ENCODE results near the gene DDAH2. TPM values are rescaled to one million over a fixed set of nuclear protein-coding genes. Genes with fewer than 3 reads are reported as not detected.

Gene DDAH2
- total RNA-seq, 1 experiment from 2014 or later, result 68.2 TPM

DNA sequence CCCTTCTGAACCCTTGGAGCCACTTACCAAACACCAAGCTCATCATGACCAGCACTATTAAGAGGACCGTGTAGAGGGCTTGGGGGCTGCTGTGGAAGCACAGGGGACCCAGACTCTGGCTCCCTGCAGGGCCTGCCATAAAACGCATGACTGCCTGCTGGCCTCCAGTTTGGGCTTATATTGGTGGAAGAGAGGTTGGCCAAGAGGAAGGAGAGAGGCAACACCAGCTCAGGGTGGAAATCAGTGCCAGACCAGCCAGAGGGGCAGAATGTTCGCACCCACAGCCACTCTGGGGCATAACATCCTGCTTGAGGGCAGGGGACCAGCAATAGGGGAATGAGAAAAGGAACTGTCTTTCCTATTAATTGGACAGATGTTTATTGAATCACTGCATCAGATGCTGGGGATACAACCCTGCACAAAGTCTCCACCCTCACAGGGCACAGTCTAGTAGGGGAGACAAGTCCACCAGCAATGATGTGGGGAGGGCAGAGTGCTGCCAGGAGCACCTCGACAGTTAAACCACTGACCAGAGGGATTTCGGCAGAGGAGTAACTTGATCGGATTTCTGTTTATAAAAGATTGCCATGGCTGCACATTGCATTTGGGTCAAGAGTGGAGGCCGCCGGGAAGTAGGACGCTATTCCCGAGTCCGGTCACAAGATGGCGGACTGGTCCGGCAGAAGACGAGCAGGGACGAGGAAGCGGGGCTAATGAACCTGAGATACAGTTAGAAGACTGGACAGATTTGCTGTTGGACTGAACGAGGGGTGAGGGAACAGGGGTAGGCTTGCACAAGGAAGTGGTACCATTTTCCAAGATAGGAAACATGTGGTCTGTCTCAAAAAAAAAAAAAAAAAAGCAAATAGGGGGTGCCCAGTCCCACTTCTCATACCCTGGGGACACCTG, 48.6 kb downstream of the DDAH2 start, which contains the start of gene LY6G5C:
Gene LY6G5C (minus strand): TSS at position 842 of the 909 bp plus-strand sequence. CDS start 694 bp downstream, at position 148.
- peak; percentile 86 for DNase-seq (ENCODE audit: low spot score)
- intact Hi-C loops (cut with micrococcal nuclease; ENCODE audit: unreplicated experiment), result loop anchor here (2.0 to 10.0 kb wide), 2 partner anchors 150 to 274 kb away; partner anchors contain the start of genes NELFE and SKIC2
- no peaks in the 10 kb centered on the region for H3K4me1 ChIP-seq (ENCODE audit: insufficient read depth, low read length, poor library complexity, severe bottlenecking)
- H3K36me3 ChIP-seq (ENCODE audit: insufficient read depth, low read length, poor library complexity, severe bottlenecking), result no peaks in the 10 kb centered on the region
- ChIA-PET CTCF (interaction anchor here (0.6 kb wide), 2 partner anchors 119 to 774 kb away, joined by 3 to 4 read pairs; no protein-coding TSS in a partner anchor), POLR2A (ENCODE audit: low non-redundant PET) (interaction anchor here (0.7 to 1.0 kb wide), 2 partner anchors 23 to 134 kb away, joined by 3 read pairs; partner anchors contain the start of genes ABHD16A and ATP6V1G2)
- TSS peak; percentile 68 for BruUV-seq (replicated peaks)
- TF ChIP-seq, protein P1, sequence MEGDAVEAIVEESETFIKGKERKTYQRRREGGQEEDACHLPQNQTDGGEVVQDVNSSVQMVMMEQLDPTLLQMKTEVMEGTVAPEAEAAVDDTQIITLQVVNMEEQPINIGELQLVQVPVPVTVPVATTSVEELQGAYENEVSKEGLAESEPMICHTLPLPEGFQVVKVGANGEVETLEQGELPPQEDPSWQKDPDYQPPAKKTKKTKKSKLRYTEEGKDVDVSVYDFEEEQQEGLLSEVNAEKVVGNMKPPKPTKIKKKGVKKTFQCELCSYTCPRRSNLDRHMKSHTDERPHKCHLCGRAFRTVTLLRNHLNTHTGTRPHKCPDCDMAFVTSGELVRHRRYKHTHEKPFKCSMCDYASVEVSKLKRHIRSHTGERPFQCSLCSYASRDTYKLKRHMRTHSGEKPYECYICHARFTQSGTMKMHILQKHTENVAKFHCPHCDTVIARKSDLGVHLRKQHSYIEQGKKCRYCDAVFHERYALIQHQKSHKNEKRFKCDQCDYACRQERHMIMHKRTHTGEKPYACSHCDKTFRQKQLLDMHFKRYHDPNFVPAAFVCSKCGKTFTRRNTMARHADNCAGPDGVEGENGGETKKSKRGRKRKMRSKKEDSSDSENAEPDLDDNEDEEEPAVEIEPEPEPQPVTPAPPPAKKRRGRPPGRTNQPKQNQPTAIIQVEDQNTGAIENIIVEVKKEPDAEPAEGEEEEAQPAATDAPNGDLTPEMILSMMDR (conservative IDR thresholded peaks at IDR 0.05; ENCODE audit: low read depth, low read length), result peak; percentile 70
- TF ChIP-seq EZH2 (IDR thresholded peaks at IDR 0.05; ENCODE audit: borderline replicate concordance, low read depth, low read length, poor library complexity, severe bottlenecking), result no peak
- no peaks in the 10 kb centered on the region for H3K27me3 ChIP-seq (replicated peaks; ENCODE audit: insufficient read depth, low read depth, low read length, poor library complexity)
- H3K27ac ChIP-seq (ENCODE audit: low read depth, low read length, poor library complexity, severe bottlenecking), result peak within 1 kb of the TSS; percentile 68
- no peaks in the 10 kb centered on the region for H3K9me3 ChIP-seq (ENCODE audit: low read depth, low read length, poor library complexity, severe bottlenecking)
- H3K4me3 ChIP-seq (ENCODE audit: low read depth, low read length, poor library complexity, severe bottlenecking), result peak within 1 kb of the TSS; percentile 53

DNA sequence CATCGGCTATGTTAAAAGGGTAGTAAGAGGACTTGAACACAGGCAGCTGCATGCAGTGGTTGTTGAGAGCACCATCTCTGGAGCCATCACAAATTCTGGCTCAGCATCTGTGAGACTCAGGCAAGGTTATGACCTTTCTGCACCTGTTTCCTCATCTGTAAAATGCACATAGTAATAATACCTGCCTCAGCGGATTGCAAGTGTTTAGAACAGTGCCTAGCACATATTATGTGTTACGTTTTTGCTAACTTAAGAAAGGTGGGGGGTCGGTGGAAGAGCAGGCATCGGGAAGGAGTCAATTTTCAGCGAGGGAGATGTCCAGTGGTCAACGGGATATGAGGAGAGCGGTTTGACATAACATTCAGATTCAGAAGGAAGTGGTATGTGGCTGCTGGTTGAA, 51.1 kb downstream of the DDAH2 start:
- no peak for DNase-seq (ENCODE audit: low spot score)
- Histone ChIP-seq H3K4me3 (ENCODE audit: low read depth, low read length, poor library complexity, severe bottlenecking) (no peak overlapping the region), H3K9me3 (ENCODE audit: low read depth, low read length, poor library complexity, severe bottlenecking) (no peaks in the 10 kb centered on the region), H3K27ac (ENCODE audit: low read depth, low read length, poor library complexity, severe bottlenecking) (no peak overlapping the region), H3K4me1 (ENCODE audit: insufficient read depth, low read length, poor library complexity, severe bottlenecking) (no peaks in the 10 kb centered on the region), H3K27me3 (replicated peaks; ENCODE audit: insufficient read depth, low read depth, low read length, poor library complexity) (no peaks in the 10 kb centered on the region), H3K36me3 (ENCODE audit: insufficient read depth, low read length, poor library complexity, severe bottlenecking) (no peaks in the 10 kb centered on the region)
- TF ChIP-seq, protein P1 (conservative IDR thresholded peaks at IDR 0.05; ENCODE audit: low read depth, low read length), result no peak
- TF ChIP-seq EZH2 (IDR thresholded peaks at IDR 0.05; ENCODE audit: borderline replicate concordance, low read depth, low read length, poor library complexity, severe bottlenecking), result no peak
- CTCF ChIA-PET, result no interaction called here
- POLR2A ChIA-PET (ENCODE audit: low non-redundant PET), result no interaction called here
- intact Hi-C loops (cut with micrococcal nuclease; ENCODE audit: unreplicated experiment), result no loop called here
- no TSS peak for BruUV-seq (replicated peaks)

Small RNA genes lying within 50 kb of the gene (microRNA-seq; reads per million reads assigned to microRNA genes)
- gene MIR4646, result not detected

Other genes with a start within 250 kb of the DDAH2 start
- 11.1 and 12.7 TPM in 2 replicates for gene MICB, start 231.2 kb downstream of the DDAH2 start, total RNA-seq (2021)
- gene MCCD1, start 200.3 kb downstream of the DDAH2 start, total RNA-seq (2021), result not detected in 2 replicates
- 558 and 594 TPM in 2 replicates for gene DDX39B, start 187.3 kb downstream of the DDAH2 start, total RNA-seq (2021)
- gene ATP6V1G2, start 182.7 kb downstream of the DDAH2 start, total RNA-seq (2021), result 2.5 and 3.1 TPM in 2 replicates
- 15.7 and 17.2 TPM in 2 replicates for gene NFKBIL1, start 181.7 kb downstream of the DDAH2 start, total RNA-seq (2021)
- gene LTA, start 157.0 kb downstream of the DDAH2 start, total RNA-seq (2021), result not detected in 2 replicates
- gene TNF, start 153.7 kb downstream of the DDAH2 start, total RNA-seq (2021), result 0.17 and 0.42 TPM in 2 replicates
- not detected in 2 replicates for gene LTB, start 146.9 kb downstream of the DDAH2 start, total RNA-seq (2021)
- not detected in 2 replicates for gene LST1, start 143.0 kb downstream of the DDAH2 start, total RNA-seq (2021)
- not detected in 2 replicates for gene NCR3, start 136.3 kb downstream of the DDAH2 start, total RNA-seq (2021)
- 0.64 and 0.68 TPM in 2 replicates for gene AIF1, start 114.1 kb downstream of the DDAH2 start, total RNA-seq (2021)
- gene PRRC2A, start 108.6 kb downstream of the DDAH2 start, total RNA-seq (2021), result 289 and 313 TPM in 2 replicates
- gene BAG6, start 76.6 kb downstream of the DDAH2 start, total RNA-seq (2021), result 391 and 393 TPM in 2 replicates
- gene APOM, start 73.4 kb downstream of the DDAH2 start, total RNA-seq (2021), result 2.5 and 4.8 TPM in 2 replicates
- 20.1 and 21.3 TPM in 2 replicates for gene C6orf47, start 68.5 kb downstream of the DDAH2 start, total RNA-seq (2021)
- gene GPANK1, start 64.3 kb downstream of the DDAH2 start, total RNA-seq (2021), result 27.7 and 32.0 TPM in 2 replicates
- gene CSNK2B, start 63.2 kb downstream of the DDAH2 start, total RNA-seq (2021), result 252 and 253 TPM in 2 replicates
- 18.9 and 19.4 TPM in 2 replicates for gene LY6G5B, start 59.3 kb downstream of the DDAH2 start, total RNA-seq (2021)
- gene LY6G5C, start 48.2 kb downstream of the DDAH2 start, total RNA-seq (2021), result 3.9 and 6.8 TPM in 2 replicates
- 36.3 and 45.6 TPM in 2 replicates for gene ABHD16A, start 26.0 kb downstream of the DDAH2 start, total RNA-seq (2021)
- gene LY6G6F, start 22.4 kb downstream of the DDAH2 start, total RNA-seq (2021), result not detected in 2 replicates
- gene LY6G6D, start 14.0 kb downstream of the DDAH2 start, total RNA-seq (2021), result not detected in 2 replicates
- gene LY6G6C, start 7.6 kb downstream of the DDAH2 start, total RNA-seq (2021), result 0.42 and 0.80 TPM in 2 replicates
- gene MPIG6B, start 5.9 kb downstream of the DDAH2 start, total RNA-seq (2021), result not detected in 2 replicates
- gene CLIC1, start 7.2 kb upstream of the DDAH2 start, total RNA-seq (2021), result 371 and 431 TPM in 2 replicates
- gene MSH5, start 10.7 kb upstream of the DDAH2 start, total RNA-seq (2021), result 76.4 and 102 TPM in 2 replicates
- 9.9 and 19.9 TPM in 2 replicates for gene SAPCD1, start 33.4 kb upstream of the DDAH2 start, total RNA-seq (2021)
- 2.7 and 2.8 TPM in 2 replicates for gene VWA7, start 48.0 kb upstream of the DDAH2 start, total RNA-seq (2021)
- 233 and 247 TPM in 2 replicates for gene VARS1, start 66.5 kb upstream of the DDAH2 start, total RNA-seq (2021)
- gene LSM2, start 77.7 kb upstream of the DDAH2 start, total RNA-seq (2021), result 99.8 and 104 TPM in 2 replicates
- gene HSPA1L, start 86.0 kb upstream of the DDAH2 start, total RNA-seq (2021), result 1.1 and 1.4 TPM in 2 replicates
- gene HSPA1A, start 86.2 kb upstream of the DDAH2 start, total RNA-seq (2021), result 113 and 129 TPM in 2 replicates
- 116 and 131 TPM in 2 replicates for gene HSPA1B, start 98.4 kb upstream of the DDAH2 start, total RNA-seq (2021)
- 28.5 and 34.3 TPM in 2 replicates for gene NEU1, start 133.5 kb upstream of the DDAH2 start, total RNA-seq (2021)
- not detected in 2 replicates for gene SLC44A4, start 149.7 kb upstream of the DDAH2 start, total RNA-seq (2021)
- gene EHMT2, start 168.4 kb upstream of the DDAH2 start, total RNA-seq (2021), result 117 TPM in 2 replicates
- gene ZBTB12, start 172.8 kb upstream of the DDAH2 start, total RNA-seq (2021), result 21.3 and 25.5 TPM in 2 replicates
- 0.56 and 1.2 TPM in 2 replicates for gene C2, start 198.4 kb upstream of the DDAH2 start, total RNA-seq (2021)
- gene CFB, start 216.8 kb upstream of the DDAH2 start, total RNA-seq (2021), result 0.32 TPM in 1 of 2 replicates, not detected in the other
- 94.3 and 96.8 TPM in 2 replicates for gene NELFE, start 229.7 kb upstream of the DDAH2 start, total RNA-seq (2021)
- gene SKIC2, start 229.9 kb upstream of the DDAH2 start, total RNA-seq (2021), result 64.2 and 71.3 TPM in 2 replicates
- 35.6 and 37.2 TPM in 2 replicates for gene DXO, start 242.8 kb upstream of the DDAH2 start, total RNA-seq (2021)

Measured in A673 (cell line).